ENCODE measurements around the gene SPIN1.

Gene SPIN1

DNA sequence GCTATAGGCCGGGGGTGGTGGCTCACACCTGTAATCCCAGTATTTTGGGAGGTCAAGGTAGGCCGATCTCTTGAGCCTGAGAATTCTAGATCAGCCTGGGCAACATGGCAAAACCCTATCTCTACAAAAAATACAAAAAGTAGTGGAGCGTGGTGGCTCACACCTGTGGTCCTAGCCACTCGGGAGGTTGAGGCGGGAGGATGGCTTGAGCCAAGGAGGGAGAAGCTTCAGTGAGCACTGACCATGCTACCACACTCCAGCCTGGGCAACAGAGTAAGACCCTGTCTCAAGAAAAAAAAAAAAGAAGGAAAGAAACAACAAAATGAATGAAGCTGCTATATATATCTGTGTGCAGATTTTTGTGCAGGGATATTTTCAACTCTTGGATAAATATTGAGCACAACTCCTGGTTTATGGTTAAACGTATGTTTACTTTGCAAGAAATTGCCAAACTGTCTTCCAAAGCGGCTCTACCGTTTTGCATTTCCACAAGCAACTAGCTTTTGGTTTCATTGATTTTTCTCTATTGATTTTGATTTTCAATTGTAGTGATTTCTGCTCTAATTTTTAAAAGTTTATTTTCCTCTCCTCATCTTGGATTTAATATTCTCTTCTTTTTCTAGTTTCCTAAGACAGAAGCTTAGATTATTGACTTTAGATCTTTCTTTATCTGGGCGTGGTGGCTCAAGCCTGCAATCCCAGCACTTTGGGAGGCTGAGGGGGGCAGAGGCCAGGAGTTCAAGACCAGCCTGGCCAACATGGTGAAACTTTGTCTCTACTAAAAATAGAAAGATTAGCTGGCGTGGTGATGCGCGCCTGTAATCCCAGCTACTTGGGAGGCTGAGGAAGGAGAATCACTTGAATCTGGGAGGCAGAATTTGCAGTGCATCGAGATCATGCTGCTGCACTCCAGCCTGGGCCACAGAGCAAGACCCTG lies 49.2 kb downstream of the SPIN1 start:
- no peak for DNase-seq

DNA sequence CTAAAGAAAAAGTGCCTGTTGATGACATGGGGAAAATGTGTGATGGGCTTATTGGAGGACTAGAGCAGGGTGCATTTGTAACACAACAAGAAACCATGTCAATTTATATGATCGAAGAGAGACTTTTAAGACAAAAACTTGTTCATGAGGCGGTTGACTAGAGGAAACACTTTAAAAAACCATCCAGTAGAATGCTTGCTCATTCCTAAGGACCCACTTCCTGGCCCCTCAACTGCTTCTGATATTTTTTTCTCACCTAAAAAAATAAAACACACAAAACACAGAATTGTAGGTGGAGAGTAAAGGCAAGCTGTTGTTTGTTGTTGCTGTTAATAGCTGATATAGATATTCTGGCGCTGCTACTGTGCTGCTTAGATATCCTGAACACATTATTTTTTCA lies 50.6 kb downstream of the SPIN1 start:
- no peak for DNase-seq

DNA sequence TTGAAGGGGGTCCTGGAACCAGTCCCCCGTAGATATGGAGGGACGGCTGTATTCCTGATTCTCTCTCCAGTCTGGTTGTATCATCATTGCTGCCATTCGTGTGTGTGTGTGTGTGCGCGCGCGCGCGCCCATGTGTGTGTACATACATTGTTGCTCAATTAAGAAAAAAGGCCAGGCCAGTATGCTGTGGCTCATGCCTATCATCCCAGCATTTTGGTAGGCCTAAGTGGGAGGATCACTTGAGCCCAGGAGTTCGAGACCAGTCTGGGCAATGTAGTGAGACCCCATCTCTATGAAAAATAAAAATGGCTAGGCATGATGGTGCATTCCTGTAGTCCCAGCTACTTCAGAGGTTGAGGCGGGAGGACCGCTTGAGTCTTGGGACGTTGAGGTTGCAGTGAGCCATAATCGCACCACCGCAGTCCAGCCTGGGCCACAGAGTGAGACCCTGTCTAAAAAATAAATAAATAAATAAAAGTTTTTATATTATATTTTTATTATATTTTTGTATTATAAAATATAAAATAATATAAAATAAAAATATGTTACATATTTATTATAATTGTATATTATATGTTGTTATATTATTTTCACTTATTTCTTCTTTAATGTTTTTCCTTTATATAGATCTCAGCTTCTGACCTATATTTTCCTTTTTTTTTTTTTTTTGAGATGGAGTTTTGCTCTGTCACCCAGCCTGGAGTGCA lies 53.2 kb downstream of the SPIN1 start:
- no peak for DNase-seq

DNA sequence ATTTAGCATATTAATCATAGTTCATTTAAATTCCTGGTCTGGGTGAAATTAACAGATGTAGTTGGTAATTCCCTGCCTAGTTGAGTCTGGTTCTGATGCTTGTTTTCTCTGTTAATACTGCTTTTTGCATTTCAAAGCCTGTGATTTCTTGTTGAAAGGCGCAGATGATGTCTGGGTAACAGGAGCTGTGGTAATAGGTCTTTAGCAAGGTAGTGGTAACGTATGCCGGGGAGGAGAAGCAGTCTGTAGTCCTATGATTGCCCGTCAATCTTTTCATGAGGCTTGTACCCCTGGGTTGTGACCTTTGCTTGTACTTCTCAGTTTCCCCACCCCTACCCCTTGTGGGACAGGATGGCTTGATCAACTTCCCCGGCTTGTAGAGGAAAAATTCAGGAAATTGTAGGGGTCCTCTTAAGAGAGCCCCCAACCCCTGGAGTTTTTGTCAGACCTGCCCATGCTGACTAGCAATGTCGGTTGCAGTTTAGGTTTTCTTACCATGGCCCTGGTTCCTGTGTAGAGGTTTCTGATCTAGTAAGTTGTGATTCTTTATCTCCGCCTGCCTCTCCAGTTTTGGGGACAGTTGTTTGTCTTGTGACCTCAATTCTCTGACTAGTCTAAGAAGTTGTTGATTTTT lies 55.4 kb downstream of the SPIN1 start:
- no peak for DNase-seq

DNA sequence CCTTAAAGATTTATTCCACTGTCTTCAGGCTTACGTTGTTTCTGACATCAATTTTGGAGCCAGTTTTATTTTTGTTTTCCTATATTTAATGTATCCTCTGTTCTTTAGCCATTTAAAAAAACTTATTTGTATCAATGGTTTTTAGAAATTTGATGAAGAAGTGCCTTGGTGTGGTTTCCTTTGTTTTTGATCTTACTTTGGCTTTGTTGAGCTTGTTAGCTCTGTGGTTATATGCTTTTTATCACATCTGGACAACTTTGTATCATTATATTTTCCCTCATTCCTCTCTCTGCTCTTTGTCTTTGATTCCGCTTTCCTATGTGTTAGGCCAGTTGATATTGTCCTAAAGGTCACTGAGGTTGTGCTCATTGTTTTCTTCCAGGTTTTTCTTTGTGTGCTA lies 58.5 kb downstream of the SPIN1 start:
- DNase-seq = no peak

DNA sequence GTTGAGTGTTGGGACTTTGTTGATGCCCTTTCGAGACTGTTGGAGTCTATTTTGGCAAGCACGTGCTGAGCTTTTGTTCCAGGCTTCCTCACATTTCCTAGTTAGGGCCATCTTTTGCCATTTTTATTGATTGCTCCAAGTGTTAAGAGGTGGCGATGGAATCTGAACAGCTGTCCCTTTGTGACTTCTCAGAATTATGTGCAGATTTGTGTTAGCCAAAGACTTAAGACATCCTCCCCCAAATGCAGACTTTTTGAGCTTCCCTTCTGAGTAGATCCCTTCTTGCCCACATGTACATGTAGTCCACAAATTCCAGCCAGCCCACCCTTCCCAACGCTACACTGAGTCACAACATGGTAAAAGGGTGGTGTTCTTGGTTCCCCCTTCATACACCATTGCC lies 59.2 kb downstream of the SPIN1 start:
- DNase-seq = no peak

DNA sequence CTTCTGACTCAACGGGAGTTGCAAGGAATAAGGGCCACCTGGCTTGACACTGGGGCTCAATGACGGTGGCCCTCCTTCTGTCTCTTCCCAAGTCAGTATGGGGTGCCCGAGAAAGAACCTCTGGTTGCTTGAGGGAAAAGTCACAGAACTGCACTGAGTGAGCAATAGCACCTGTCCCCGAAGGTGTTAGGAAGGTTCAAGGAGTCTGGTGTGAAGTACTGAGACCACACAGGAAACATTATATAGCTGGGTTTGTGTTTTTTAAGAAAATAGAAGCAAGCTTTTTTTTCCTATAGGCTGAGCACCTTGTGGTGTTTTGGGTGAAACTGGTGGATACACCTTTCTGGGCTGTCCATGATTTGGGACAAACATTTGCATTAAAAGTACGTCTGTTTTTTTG lies 62.9 kb downstream of the SPIN1 start:
- DNase-seq = no peak

DNA sequence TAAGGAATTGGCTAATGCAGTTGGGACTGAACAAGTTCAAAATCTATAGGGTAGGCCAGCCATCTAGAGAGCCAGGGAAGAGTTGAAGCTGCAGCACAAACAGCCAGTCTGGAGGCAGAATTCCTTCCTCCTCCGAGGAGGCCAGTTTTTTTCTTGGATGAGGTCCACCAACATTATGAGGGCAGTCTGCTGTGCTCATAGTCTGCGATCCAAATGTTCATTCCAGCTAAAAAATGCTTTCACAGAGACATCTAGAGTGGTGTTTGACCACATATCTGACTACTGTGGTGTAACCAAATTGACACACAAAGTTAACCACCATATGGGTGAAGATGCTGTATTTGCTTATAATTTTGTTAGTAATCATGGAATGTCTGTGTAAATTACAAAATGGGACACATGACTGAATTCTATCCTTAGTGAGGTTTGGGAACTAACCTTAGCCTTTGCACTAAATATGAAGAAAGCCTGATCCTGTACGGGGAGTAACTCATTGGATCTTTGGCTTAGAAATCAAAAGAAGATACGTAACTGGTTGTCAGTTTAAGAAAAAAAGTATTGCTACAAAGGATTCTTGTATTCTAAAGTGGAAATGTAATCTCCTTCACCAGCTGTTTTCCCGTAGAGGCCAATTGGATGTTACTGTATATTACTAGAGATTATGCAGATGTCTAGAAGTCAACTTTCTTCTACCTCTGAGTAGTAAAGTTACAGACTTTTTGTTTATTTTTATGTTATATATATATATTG lies 70.6 kb downstream of the SPIN1 start:
- DNase-seq = peak; percentile 91

DNA sequence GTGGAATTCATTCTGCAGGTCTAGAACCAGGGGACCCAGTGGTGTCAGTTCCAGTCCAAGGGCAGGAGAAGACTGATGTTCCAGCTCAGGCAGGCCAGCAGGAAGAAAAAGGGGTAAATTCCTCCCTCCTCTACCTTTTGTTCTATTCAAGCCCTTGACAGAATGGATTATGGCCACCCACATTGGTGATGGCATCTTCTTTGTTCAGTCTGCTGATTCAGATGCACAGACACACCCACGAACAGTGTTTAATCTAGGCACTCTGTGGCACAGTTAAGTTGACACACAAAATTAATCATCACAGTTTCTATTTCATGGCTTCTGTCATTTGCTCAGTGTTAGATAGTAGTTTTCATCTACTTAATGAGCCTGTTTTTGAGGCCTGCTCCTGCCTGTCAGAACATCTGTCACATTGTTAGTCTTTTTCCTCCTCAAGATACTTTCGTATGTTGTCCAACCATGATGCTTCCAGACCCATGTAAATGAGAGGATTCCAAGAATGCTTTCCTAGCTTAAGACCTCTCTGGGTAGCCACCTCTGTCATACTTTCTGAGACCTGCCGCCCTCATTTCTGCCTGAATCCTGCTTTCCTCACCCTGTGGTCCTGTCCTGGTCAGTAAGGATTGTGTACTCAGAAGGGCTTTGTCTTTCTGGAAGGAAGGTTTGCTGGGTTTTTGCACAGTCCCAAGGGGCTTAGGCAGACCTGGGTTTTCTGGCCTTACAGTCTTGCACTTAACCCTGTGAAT lies 72.5 kb downstream of the SPIN1 start:
- no peak for DNase-seq

DNA sequence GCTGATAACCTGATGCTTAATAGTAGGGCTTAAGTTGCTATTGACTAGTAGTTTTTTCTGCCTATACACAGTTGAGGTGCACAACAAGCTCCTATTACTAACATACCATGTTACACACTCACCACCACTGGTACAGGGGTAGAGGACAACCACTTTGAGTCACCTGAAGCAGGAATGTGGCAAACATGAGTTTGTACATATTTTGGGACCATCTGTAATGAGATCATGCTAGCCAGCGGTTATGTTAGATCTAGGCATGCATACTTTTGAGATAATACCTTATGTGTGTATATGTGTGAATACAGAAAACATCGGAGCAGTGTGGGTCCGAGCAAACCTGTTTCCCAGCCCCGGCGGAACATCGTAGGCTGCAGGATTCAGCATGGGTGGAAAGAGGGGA lies 73.9 kb downstream of the SPIN1 start:
- peak; percentile 76 for DNase-seq

DNA sequence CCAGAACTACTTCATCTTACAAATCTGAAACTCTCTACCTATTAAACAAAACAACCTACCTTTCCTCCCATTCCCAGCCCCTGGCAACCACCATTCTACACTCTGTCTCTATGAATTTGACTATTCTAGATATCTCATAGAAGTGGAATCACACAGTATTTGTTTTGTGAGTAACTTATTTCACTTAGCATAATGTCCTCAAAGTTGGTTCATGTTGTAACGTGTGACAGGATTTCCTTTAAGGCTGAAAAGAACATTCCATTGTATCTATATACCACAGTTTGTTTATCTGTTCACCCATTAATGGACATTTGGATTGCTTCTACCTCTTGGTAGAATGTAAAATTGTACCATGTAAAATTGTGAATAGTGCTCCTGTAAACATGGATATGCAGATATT lies 76.6 kb downstream of the SPIN1 start:
- DNase-seq = no peak

DNA sequence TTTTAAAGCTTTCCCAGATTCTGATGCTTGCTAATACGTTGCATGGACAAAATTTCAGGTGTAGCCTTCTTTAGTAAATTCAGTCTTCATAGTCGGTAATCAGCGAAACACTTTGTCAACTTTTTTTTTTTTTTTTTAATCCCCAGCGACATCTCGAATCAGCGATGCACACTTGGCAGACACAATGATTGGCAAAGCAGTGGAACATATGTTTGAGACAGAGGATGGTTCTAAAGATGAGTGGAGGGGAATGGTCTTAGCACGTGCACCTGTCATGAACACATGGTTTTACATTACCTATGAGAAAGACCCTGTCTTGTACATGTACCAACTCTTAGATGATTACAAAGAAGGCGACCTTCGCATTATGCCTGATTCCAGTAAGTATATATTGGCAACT lies 80.0 kb downstream of the SPIN1 start:
- no peak for DNase-seq

DNA sequence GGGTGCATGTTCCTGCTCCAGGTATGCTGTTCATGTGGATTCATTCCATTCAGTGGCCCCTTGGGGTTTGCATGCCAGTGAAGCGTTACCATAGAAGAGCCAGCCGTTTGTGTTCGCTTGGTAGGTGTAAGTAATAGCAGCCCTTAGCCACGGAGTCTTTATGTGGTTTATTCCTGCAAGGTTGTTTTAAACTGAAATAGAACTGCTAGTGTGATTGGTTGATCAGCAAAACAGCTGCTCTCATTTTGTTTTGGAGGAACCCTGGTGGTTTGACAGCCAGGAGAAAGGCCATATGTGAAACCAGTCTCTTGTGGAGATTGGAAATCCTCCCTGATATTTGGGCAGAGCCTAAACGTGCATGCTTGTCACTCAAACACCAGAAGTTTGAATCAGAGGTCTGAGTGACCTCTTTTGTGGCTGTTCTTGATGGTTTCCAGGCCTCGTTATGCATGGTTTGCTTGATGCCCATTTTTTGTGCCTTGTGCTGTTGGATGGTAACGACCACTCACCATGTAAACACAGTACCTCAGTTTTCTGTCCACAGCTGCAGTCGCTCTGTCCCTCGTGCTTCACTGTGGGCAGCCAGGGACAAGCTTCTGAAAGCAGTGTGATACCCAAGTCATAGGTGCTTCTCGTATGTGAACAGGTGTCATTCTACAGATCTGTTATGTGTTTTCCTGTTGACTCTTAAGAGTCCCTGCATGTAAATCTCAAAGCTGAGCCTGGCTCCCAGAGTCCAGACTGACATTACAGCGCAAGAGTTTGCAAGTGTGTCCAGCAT lies 88.4 kb downstream of the SPIN1 start:
- peak; percentile 68 for DNase-seq

DNA sequence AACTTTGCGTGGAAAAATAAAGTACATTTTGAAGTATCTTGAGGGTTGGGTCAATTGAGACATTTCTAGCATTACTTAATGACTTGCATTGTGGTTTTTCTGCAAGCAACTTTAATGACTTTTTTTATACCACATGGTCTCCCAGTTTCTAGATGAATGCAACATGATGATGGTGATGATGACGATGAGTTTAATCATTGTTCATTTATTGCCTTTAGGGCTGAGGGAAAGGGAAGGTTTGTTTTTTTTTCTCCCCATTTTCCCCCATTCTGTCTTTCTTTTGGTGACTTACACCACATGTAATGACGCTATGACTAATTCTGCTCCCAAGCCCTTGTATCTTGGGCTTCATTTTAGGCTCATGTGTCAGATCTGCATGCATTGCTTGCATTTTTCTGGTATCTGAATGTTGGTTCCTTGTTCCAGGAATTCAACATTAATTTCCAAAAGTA lies 89.1 kb downstream of the SPIN1 start:
- DNase-seq = peak; percentile 99

DNA sequence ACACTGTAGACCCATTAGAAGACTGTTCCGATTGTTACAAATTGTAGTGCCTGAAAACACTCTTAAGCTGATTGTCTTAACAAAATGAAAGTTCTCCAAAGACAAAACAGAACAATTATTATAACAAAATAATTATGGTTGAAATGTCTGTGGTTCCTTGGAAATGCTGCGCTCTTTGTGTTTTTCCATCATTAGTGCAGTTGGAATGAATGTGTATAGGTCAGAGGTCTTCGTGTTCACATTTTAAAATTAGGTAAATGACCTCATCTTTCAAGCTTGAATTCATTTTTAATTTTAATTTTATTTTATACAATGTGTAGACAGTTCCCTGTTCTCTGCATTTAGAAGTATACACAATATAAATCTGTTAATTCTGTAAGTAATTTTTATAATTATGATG lies 90.0 kb downstream of the SPIN1 start:
- peak; percentile 28 for DNase-seq

DNA sequence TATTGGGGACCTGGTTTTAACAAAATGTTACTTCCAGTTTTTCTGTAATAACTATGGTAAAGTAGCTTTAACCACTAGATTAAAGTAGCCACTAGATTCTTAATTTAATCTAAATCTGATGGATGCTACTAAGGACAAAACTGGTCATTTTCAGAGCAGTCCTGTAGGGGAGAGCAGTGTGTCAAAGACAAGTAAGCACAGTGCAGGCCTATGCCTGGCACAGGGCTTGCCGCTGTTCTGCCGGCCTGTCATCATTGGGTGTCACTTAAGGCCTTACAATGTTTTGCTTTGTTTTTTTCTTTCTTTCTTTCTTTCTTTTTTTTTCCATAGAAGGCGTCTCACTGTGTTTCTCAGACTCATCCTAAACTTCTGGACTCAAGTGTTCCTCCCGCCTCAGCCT lies 93.7 kb downstream of the SPIN1 start:
- DNase-seq = no peak

DNA sequence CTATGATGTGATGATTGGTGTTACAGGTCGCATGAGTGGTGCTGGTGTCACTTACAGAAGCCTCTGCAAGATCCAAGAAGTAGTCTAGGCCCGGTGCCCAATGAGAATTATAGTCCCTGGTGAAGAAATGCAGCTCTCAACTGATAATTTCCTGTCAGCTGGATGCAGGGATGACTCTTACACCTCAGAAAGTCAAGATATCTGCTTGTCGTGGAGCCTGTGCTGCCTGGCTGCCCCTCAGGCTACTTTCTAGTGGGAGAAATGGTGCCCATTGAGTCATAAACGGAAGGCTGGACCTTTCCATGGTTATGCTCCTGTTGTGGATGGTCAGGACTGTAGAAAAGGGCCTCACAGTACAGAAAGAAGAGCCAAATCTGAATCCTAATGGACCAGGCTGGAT lies 99.9 kb downstream of the SPIN1 start:
- no peak for DNase-seq

DNA sequence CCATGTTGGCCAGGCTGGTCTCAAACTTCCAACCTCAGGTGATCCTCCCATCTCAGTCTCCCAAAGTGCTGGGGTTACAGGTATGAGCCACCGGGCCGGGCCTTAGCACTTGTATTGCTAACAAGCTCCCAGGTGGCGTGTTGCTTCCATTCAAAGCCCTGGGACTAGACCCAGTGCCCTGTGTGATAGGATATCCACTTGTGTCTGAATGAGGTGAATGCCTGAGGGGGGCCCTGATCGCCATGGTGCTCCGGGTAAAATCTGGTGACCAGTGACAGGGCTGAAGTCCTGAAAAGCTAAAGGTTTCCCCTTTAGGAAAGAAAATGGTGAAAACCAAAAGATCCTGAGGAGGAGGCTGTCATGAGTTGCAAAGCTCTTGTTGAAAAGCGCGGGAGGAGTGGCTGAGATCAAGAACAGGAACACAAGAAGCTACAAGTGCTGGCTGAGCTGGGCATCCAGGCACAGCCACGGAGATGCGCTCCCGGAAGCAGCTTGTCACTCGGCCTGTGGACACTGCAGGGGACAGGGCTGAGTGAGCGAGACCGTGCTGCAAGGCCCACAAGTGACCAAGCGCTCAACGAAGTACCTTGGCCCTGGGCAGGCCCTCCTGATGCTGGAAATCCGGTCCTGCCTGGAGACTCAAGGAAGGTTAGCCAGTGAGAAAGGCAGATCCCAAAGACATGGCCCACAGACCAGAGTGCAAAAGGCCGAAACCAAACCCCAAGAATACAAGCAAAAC lies 106.9 kb downstream of the SPIN1 start:
- no peak for DNase-seq

DNA sequence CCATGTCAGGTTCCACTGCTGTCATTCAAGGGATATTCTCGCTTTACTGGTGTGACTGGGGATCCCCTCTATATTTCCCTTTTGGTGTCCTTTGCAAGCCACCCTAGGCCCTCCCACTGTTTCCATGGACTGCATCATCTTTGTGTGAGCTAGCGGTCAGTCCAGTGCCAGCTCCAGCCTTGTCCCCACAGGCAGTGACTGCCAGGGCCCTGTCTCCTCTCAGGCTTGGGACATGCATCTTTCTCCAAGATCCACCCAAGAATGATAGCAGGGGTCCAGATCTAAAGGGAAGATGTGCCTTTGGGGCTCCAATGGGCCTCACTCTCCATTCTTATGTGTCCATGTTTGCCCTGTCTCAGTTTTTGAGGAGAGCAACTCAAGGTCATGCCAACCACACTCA lies 109.0 kb downstream of the SPIN1 start:
- no peak for DNase-seq

DNA sequence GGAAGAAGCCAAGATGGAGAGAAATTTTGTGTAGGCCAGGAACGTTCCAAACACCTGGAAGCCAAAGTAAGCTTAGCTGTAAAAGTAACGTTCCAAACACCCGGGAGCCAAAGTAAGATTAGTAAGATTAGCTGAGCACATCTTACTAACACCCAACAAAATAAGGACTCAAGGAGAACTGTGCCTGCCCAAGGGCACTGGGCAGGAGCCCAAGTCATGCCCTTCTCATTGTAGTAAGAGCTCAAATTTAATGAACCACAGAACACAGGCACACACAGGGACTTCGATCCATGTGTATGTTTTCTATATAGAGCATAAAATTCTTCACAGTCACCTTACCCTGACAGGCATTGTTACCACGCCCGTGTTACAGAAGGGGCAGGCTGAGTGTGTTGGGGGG lies 110.6 kb downstream of the SPIN1 start:
- no peak for DNase-seq

DNA sequence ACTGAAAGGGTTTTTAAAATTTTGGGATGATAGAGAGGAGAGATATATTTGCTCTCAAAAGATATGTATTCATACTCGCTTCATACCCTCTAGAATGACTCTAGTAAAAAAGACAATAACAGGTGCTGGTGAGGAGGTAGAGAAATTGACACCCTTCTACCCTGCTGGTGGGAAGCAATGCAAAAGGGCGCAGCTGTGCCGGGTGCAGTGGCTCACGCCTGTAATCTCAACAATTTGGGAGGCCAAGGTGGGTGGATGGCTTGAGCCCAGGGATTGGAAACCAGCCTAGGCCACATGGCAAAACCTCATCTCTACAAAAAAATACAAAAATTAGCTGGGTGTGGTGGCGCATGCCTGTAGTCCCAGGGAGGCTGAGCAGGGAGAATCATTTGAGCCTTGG lies 112.8 kb downstream of the SPIN1 start:
- DNase-seq = no peak
